HG03571 (cell line): ENCODE data around the gene IFNG-AS1.

Source experiments
- ATAC-seq: cut with Tn5 transposase; IDR thresholded peaks from one replicate; pipeline ENCODE4 v1.9.1; 2021; ENCODE audit not compliant: unreplicated experiment

Gene IFNG-AS1

GRCh38 chr12:68036642-68037041, 47.4 kb downstream of the IFNG-AS1 start:
- no peak for ATAC-seq

- ATAC-seq = no peak
These were observed 48.5 kb downstream of the IFNG-AS1 start for GRCh38 chr12:68037616-68038255.

DNA sequence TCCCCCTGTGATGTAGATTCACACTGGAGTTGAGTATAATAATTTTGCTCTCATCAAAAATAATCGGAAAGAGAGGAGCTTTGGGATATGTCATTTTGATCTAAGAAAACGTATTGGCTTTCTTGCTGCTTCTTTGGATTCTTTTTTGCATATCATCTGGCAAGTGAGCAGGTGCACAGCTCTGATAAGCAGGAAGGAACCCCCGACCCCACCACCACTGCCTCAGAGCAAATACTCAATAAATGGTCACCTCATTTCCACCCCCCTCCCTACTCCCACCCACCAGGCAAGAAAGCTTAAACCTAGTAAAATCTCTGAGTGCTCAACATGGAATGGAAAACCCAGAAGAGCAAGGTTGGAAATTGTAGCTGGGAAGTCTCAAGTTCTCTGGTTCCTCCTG, 49.4 kb downstream of the IFNG-AS1 start:
- no peak for ATAC-seq

- ATAC-seq = peak; percentile 51
These were observed 51.3 kb downstream of the IFNG-AS1 start for GRCh38 chr12:68040450-68041075.

GRCh38 chr12:68042212-68042699, 53.0 kb downstream of the IFNG-AS1 start:
- ATAC-seq = peak; percentile 64

DNA sequence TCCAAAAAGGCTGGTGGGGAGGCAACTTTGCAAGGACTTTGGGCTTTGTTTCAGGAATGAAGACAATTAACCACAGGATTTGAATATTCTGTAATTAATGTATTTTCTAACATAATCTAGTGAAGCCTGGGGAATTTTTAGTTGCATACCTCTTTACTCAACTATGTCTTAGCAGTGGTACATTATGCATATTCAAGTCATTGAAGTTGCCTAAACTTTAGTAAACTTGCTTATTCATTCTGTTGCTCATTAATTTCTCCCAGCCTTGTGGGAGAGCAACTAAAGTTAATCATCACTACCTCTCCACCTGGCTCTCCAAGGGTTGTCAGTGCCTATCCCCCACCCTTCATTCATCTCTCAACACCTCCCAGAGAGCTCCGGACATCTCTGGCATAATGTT, 54.2 kb downstream of the IFNG-AS1 start:
- no peak for ATAC-seq

- ATAC-seq = no peak
These were observed 59.5 kb downstream of the IFNG-AS1 start for GRCh38 chr12:68048648-68049297.

DNA sequence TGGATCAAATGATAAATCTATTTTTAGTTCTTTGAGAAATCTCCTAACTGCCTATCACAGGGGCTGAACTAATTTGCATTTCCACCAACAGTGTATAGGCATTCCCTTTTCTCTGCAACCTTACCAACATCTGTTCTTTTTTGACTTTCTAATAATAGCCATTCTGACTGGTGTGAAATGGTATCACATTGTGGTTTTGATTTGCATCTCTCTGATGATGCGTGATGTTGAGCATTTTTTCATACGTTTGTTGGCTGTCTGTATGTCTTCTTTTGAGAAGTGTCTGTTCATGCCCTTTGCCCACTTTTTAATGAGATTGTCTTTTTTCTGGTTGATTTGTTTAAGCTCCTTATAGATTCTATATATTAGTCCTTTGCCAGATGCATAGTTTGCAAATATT, 67.1 kb downstream of the IFNG-AS1 start:
- no peak for ATAC-seq

GRCh38 chr12:68063900-68064590, 74.8 kb downstream of the IFNG-AS1 start:
- ATAC-seq = no peak

DNA sequence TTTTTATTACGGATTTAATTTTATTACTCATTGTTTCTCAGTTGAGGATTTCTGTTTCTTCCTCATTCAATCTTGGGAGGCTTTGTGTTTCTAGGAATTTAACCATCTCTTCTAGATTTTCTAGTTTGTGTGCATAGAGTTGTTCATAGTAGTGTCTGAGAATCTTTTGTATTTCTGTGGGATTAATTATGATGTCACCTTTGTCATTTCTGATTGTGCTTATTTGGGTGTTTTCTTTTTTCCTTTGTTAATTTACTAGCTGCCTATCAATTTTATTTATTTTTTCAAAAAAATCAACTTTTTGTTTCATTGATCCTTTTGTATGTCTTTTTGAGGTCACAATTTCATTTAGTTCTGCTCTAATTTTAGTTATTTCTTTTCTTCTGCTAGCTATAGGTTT, 75.9 kb downstream of the IFNG-AS1 start:
- no peak for ATAC-seq

GRCh38 chr12:68065687-68066086, 76.4 kb downstream of the IFNG-AS1 start:
- ATAC-seq = no peak

DNA sequence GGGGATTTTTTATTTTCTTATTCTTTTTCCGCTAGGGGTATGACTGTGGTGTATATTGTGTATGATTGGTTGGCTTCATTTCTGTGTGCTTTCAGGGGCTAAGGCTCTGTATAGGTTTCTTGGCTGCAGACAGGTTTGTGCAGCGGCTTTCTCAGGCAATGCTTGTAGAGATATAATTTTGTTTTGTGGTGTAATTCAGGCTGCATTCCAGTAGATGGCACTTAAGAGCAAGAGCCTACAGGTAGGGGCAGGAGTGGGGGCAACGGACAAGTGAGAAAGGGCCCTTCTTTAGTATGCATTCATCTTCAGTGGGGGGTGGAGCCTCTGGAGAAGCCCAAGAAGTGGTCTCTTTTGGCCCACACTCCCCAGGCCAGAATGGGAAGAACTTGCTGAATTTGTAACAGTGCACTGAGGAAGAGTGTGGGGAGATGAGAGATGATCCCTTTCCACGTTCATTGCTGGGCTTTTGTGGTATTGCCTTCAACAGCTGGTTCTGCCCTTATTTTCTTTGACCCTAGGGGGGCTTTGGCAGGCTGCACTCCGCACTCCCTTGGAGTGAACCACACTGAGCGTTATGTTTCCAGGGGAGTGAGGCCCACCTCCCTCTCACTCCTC, 78.6 kb downstream of the IFNG-AS1 start:
- no peak for ATAC-seq

- ATAC-seq = no peak
These were observed 80.0 kb downstream of the IFNG-AS1 start for GRCh38 chr12:68069275-68069674.
